GM12878 (cell line): ENCODE data around the gene NUP85. TPM values are rescaled to one million over a fixed set of nuclear protein-coding genes. Genes with fewer than 3 reads are reported as not detected.
A peak's percentile ranks its signal among the peaks of the same experiment; 100 is the strongest.

Source experiments
- ATAC-seq: fragments of 200-7000 bp; cut with Tn5 transposase; 3 replicates; pipeline ENCODE4 v1.9.1; 2020; ENCODE audit warnings: mild to moderate bottlenecking, moderate library complexity
- BruUV-seq: library from RNA; stranded (reverse); fragments of 400-500 nt; replicated peaks from 2 replicates; lab custom pipeline; 2021; lab: Mats Ljungman, UMichigan
- CTCF ChIA-PET: fragments of 300-600 bp; sonication (Branson Sonifier 250); formaldehyde crosslinking; extraction: SDS; loops from one replicate; lab custom pipeline; 2021; ENCODE audit warnings: inconsistent platforms; lab: Yijun Ruan, JAX
- POLR2A ChIA-PET: fragments of 350-600 bp; formaldehyde crosslinking; extraction: SDS; loops from one replicate; lab custom pipeline; 2021; ENCODE audit warnings: inconsistent platforms; lab: Charles Lee
- RAD21 ChIA-PET: fragments of 300-600 bp; sonication (Branson Sonifier 250); formaldehyde crosslinking; loops from one replicate; lab custom pipeline; 2023; ENCODE audit warnings: antibody characterized with exemption; ENCODE audit not compliant: unreplicated experiment; lab: Charles Lee
- SMC1A ChIA-PET: fragments of 300-600 bp; sonication (Branson Sonifier 250); formaldehyde crosslinking; loops from one replicate; lab custom pipeline; 2023; ENCODE audit not compliant: unreplicated experiment, uncharacterized antibody; lab: Charles Lee
- DNase-seq: peaks from one replicate; pipeline ENCODE4 v3.0.0-alpha.2; 2011; ENCODE audit warnings: low read depth, low spot score
- FAIRE-seq: peaks from 3 replicates; lab custom pipeline; 2011; peaks lifted over from hg19 to GRCh38; lab: Jason Lieb, UNC
- H2AFZ ChIP-seq: 2 replicates; pipeline ENCODE4 v1.6.0; 2011; ENCODE audit warnings: low read depth, low read length, control low read depth; ENCODE audit not compliant: control insufficient read depth
- H3K27ac ChIP-seq: 2 replicates; pipeline ENCODE4 v1.5.1; 2011; ENCODE audit warnings: control low read depth; ENCODE audit not compliant: control insufficient read depth, insufficient read depth
- H3K27me3 ChIP-seq, 2 experiments: replicated peaks in 1 of 2; 2 replicates each; pipeline versions ENCODE4 v1.6.0 to v1.6.1; 2011; ENCODE audit warnings: low read length in 1 of 2; ENCODE audit not compliant: control insufficient read depth in 2 of 2, insufficient read depth in 2 of 2
- H3K36me3 ChIP-seq, 2 experiments: 2 replicates each; pipeline ENCODE4 v1.5.1; 2011; ENCODE audit warnings: low read length in 1 of 2; ENCODE audit not compliant: control insufficient read depth in 2 of 2, insufficient read depth in 2 of 2
- H3K4me1 ChIP-seq: 2 replicates; pipeline ENCODE4 v1.6.1; 2011; ENCODE audit warnings: mild to moderate bottlenecking, low read length, moderate library complexity, mixed read lengths; ENCODE audit not compliant: control insufficient read depth, insufficient read depth
- H3K4me2 ChIP-seq: 2 replicates; pipeline ENCODE4 v1.6.0; 2011; ENCODE audit warnings: control low read depth; ENCODE audit not compliant: control insufficient read depth, insufficient read depth
- H3K4me3 ChIP-seq: fragments of 200-600 bp; sonication (generic); 2 replicates; pipeline ENCODE4 v1.5.1; 2016
- H3K79me2 ChIP-seq: 2 replicates; pipeline ENCODE4 v1.6.0; 2011; ENCODE audit warnings: low read length; ENCODE audit not compliant: control insufficient read depth, insufficient read depth
- H3K9ac ChIP-seq: 2 replicates; pipeline ENCODE4 v1.8.0; 2011; ENCODE audit warnings: low read length, control low read depth, mixed read lengths; ENCODE audit not compliant: control insufficient read depth, insufficient read depth
- H3K9me3 ChIP-seq: replicated peaks from 3 replicates; pipeline ENCODE4 v1.5.1; 2011; ENCODE audit warnings: mild to moderate bottlenecking, low read length; ENCODE audit not compliant: control insufficient read depth, insufficient read depth
- H4K20me1 ChIP-seq: 2 replicates; pipeline ENCODE4 v1.6.0; 2011; ENCODE audit not compliant: control insufficient read depth, insufficient read depth
- CHD1 ChIP-seq: IDR thresholded peaks from 2 replicates; pipeline ENCODE4 v1.6.1; 2012; ENCODE audit warnings: low read depth, low read length, improper control_type of control experiment
- ELK1 ChIP-seq: IDR thresholded peaks from 2 replicates; pipeline ENCODE4 v1.6.1; 2012; ENCODE audit warnings: low read depth, low read length, improper control_type of control experiment
- ETV6 ChIP-seq, 2 experiments: fragments of 450-650 bp in 1 of 2; IDR thresholded peaks in 1 of 2; conservative IDR thresholded peaks in 1 of 2; 2 replicates each; pipeline ENCODE4 v1.6.1; 2014; ENCODE audit warnings: antibody characterized with exemption in 1 of 2, borderline replicate concordance in 1 of 2, low read depth in 1 of 2, mild to moderate bottlenecking in 1 of 2, moderate library complexity in 1 of 2
- EZH2 ChIP-seq: IDR thresholded peaks from 2 replicates; pipeline ENCODE4 v1.6.1; 2012; ENCODE audit warnings: low read depth, mild to moderate bottlenecking, control low read depth, inconsistent platforms, low read length, borderline replicate concordance; ENCODE audit not compliant: control insufficient read depth
- FOXM1 ChIP-seq: IDR thresholded peaks from 2 replicates; pipeline ENCODE4 v1.6.1; 2012; ENCODE audit warnings: low read depth, mild to moderate bottlenecking, inconsistent platforms, low read length, moderate library complexity
- MEF2A ChIP-seq: IDR thresholded peaks from 2 replicates; pipeline ENCODE4 v1.6.1; 2011; ENCODE audit warnings: low read depth, mild to moderate bottlenecking, low read length, moderate library complexity; ENCODE audit not compliant: insufficient read depth
- MTA2 ChIP-seq: fragments of 450-650 bp; IDR thresholded peaks from 2 replicates; pipeline ENCODE4 v1.6.1; 2016; ENCODE audit warnings: low read depth, mild to moderate bottlenecking, moderate library complexity
- NR2C1 ChIP-seq: fragments of 450-650 bp; IDR thresholded peaks from 2 replicates; pipeline ENCODE4 v1.6.1; 2017; ENCODE audit warnings: antibody characterized with exemption, mild to moderate bottlenecking, moderate library complexity
- NR2F1 ChIP-seq: fragments of 450-650 bp; conservative IDR thresholded peaks from 2 replicates; pipeline ENCODE4 v1.6.1; 2017; ENCODE audit warnings: mild to moderate bottlenecking
- PAX8 ChIP-seq: fragments of 450-650 bp; IDR thresholded peaks from 2 replicates; pipeline ENCODE4 v1.6.1; 2017; ENCODE audit warnings: mild to moderate bottlenecking, moderate library complexity
- POLR2AphosphoS2 ChIP-seq: IDR thresholded peaks from 2 replicates; pipeline ENCODE4 v1.6.1; 2011; ENCODE audit warnings: low read depth, mild to moderate bottlenecking, low read length, improper control_type of control experiment, moderate library complexity
- SIX5 ChIP-seq: IDR thresholded peaks from 2 replicates; pipeline ENCODE4 v1.6.1; 2011; ENCODE audit warnings: mild to moderate bottlenecking, low read depth, low read length, moderate library complexity; ENCODE audit not compliant: severe bottlenecking
- SKIL ChIP-seq: fragments of 450-650 bp; IDR thresholded peaks from 2 replicates; pipeline ENCODE4 v1.6.1; 2017; ENCODE audit warnings: mild to moderate bottlenecking, low read depth, inconsistent platforms; ENCODE audit not compliant: poor library complexity, severe bottlenecking
- SMARCA5 ChIP-seq: fragments of 450-650 bp; IDR thresholded peaks from 2 replicates; pipeline ENCODE4 v1.6.1; 2017; ENCODE audit warnings: mild to moderate bottlenecking
- SUPT20H ChIP-seq: IDR thresholded peaks from 2 replicates; pipeline ENCODE4 v1.6.1; 2011; ENCODE audit warnings: low read depth, mild to moderate bottlenecking, low read length, moderate library complexity, borderline replicate concordance; ENCODE audit not compliant: control insufficient read depth
- TCF3 ChIP-seq: IDR thresholded peaks from 2 replicates; pipeline ENCODE4 v1.6.1; 2012; ENCODE audit warnings: low read depth, mild to moderate bottlenecking, low read length, borderline replicate concordance; ENCODE audit not compliant: insufficient read depth
- ZBTB11 ChIP-seq: fragments of 450-650 bp; formaldehyde crosslinking; IDR thresholded peaks from 2 replicates; pipeline ENCODE4 v1.5.0; 2022; ENCODE audit warnings: mild to moderate bottlenecking, missing genetic modification characterization
- WGBS: methylation state at CpG from one replicate; pipeline ENCODE4 v1.1.6; 2016; ENCODE audit warnings: low lambda C conversion rate; ENCODE audit not compliant: insufficient replicate concordance, insufficient coverage; ENCODE audit errors: missing lambda C conversion rate; 5-methylcytosine and 5-hydroxymethylcytosine counted together
- in situ Hi-C: fragments of 300-500 bp; cut with MboI; formaldehyde crosslinking; loops from 9 replicates; pipeline ENCODE4 v1.14.3; 2018; ENCODE audit warnings: mixed read lengths
- intact Hi-C: fragments of 100-400 bp; cut with micrococcal nuclease; formaldehyde crosslinking; loops from one replicate; pipeline ENCODE4 v1.14.2; 2022; ENCODE audit not compliant: unreplicated experiment
- polyA plus RNA-seq, 11 experiments: library from polyadenylated mRNA; depleted of rRNA in 4 of 11; unstranded in 6 of 11; stranded (reverse) in 5 of 11; fragments of >200 nt; fragmentation: Nextera tagmentation in 4 of 11; fragmentation: Illumina TruSeq in 1 of 11; extraction: Ambion mirVana in 4 of 11; extraction: Trizol in 1 of 11; gene quantifications; 1 replicate in 1 of 11; 2 replicates in 10 of 11; pipeline versions ENCODE4 v1.2.1 to v1.2.3, GENCODE V29; 2011 to 2016; ENCODE audit warnings: inconsistent platforms in 2 of 11, missing spikeins in 2 of 11, low read depth in 1 of 11
- total RNA-seq, 4 experiments: library from RNA; depleted of rRNA in 3 of 4; stranded (reverse); fragments of >200 nt in 3 of 4; fragmentation: Illumina TruSeq in 1 of 4; extraction: Trizol in 1 of 4; gene quantifications; 2 replicates each; pipeline versions ENCODE4 v1.2.1 to v1.2.3, GENCODE V29; 2013 to 2021

The NUP85 gene
- total and polyA plus RNA-seq, 10 of the 15 experiments (the other 5 are each of a cell fraction or from before 2014, with no cell fraction given) = 54.0 to 135 (median 95.4) TPM

GRCh38 chr17:75208161-75208560 lies 2.7 kb downstream of the NUP85 start:
- Histone ChIP-seq H3K79me2 (peaks cover 37% of the 10 kb centered on the region), H3K27ac (no peak overlapping the region), H3K4me3 (no peak overlapping the region), H3K4me2 (no peak overlapping the region), H4K20me1 (no peaks in the 10 kb centered on the region), H3K27me3 (no peaks in the 10 kb centered on the region), H3K36me3 (peaks cover 4 to 7% of the 10 kb centered on the region in 2 experiments; a peak in 3 of 4 replicates), H3K9ac (peak overlapping the region; percentile 9; the same call in 1 of the 2 replicates), H3K9me3 (no peaks in the 10 kb centered on the region), H2AFZ (no peak overlapping the region), H3K4me1 (no peaks in the 10 kb centered on the region; the same call in 1 of the 2 replicates)
- POLR2A ChIA-PET = no interaction called here
- no peak for DNase-seq
- WGBS = 97% methylated on average over 9 of the region's 9 CpGs
- RAD21 ChIA-PET = interaction anchor here (1.1 to 1.3 kb wide), 2 partner anchors 93 to 247 kb away, joined by 3 to 5 read pairs; no protein-coding TSS in a partner anchor
- no peak for FAIRE-seq
- CTCF ChIA-PET = interaction anchor here (0.7 to 12.2 kb wide), 7 partner anchors 8 to 246 kb away, joined by 3 to 293 read pairs (median 3); partner anchors contain the start of genes ARMC7 and SLC25A19
- SMC1A ChIA-PET = interaction anchor here (1.0 kb wide), 1 partner anchor 217 kb away, joined by 3 read pairs; no protein-coding TSS in a partner anchor
- ATAC-seq = no peak
- intact Hi-C loops (no loop called here), in situ Hi-C loops (no loop called here)
- BruUV-seq = no TSS peak
- TF ChIP-seq MEF2A (no peak), PAX8 (no peak), ZBTB11 (CRISPR knock-in tag) (no peak), TCF3 (no peak), SUPT20H (no peak), NR2C1 (no peak), POLR2AphosphoS2 (no peak), SMARCA5 (no peak), EZH2 (no peak), ETV6 (conservative IDR thresholded peaks at IDR 0.05 in 1 of 2, IDR thresholded peaks at IDR 0.05 in 1 of 2; ENCODE audit: borderline replicate concordance in 1 of 2, low read depth in 1 of 2) (no peak), MTA2 (no peak), FOXM1 (no peak), NR2F1 (no peak), CHD1 (no peak), ELK1 (no peak), SIX5 (no peak), SKIL (no peak)
